IMR-90 (cell line): Measurements from ENCODE around the gene SNX25. TPM values are rescaled to one million over a fixed set of nuclear protein-coding genes. Genes with fewer than 3 reads are reported as not detected.

Experiments
- ATAC-seq: fragments of 200-7000 bp; cut with Tn5 transposase; 2 replicates; pipeline ENCODE4 v1.9.1; 2020; ENCODE audit warnings: low read depth, mild to moderate bottlenecking, moderate library complexity
- BruUV-seq: library from RNA; stranded (reverse); fragments of 400-500 nt; replicated peaks from 2 replicates; lab custom pipeline; 2021; lab: Mats Ljungman, UMichigan
- CTCF ChIA-PET: fragments of 300-600 bp; formaldehyde crosslinking; extraction: SDS; loops from one replicate; lab custom pipeline; 2021; ENCODE audit warnings: antibody characterized with exemption; lab: Yijun Ruan, JAX
- POLR2A ChIA-PET: fragments of 300-600 bp; sonication (Branson Sonifier 250); formaldehyde crosslinking; loops from one replicate; lab custom pipeline; 2022; ENCODE audit warnings: antibody characterized with exemption; ENCODE audit not compliant: unreplicated experiment; lab: Charles Lee
- DNase-seq: peaks from one replicate; pipeline ENCODE4 v3.0.0; 2013
- H2AFZ ChIP-seq: replicated peaks from 2 replicates; pipeline ENCODE3; 2013; ENCODE audit warnings: low read length, mild to moderate bottlenecking; ENCODE audit not compliant: poor library complexity
- H2AK5ac ChIP-seq: 2 replicates; pipeline ENCODE4 v1.6.1; 2013; ENCODE audit warnings: low read depth, low read length, inconsistent platforms
- H2AK9ac ChIP-seq: replicated peaks from 2 replicates; pipeline ENCODE3; 2013; ENCODE audit warnings: mild to moderate bottlenecking, low read depth, low read length, moderate library complexity; ENCODE audit not compliant: poor library complexity
- H2BK120ac ChIP-seq: 2 replicates; pipeline ENCODE4 v1.6.1; 2013; ENCODE audit warnings: low read depth, low read length, inconsistent platforms
- H2BK15ac ChIP-seq: 3 replicates; pipeline ENCODE4 v1.6.1; 2013; ENCODE audit warnings: low read depth, low read length, inconsistent platforms
- H2BK20ac ChIP-seq: 2 replicates; pipeline ENCODE4 v1.6.1; 2013; ENCODE audit warnings: low read depth, mild to moderate bottlenecking, inconsistent platforms, low read length, moderate library complexity
- H2BK5ac ChIP-seq: 2 replicates; pipeline ENCODE4 v1.6.1; 2013; ENCODE audit warnings: mild to moderate bottlenecking, low read depth, low read length, inconsistent platforms; ENCODE audit not compliant: poor library complexity, severe bottlenecking
- H3K14ac ChIP-seq: replicated peaks from 2 replicates; pipeline ENCODE4 v1.6.1; 2013; ENCODE audit warnings: low read depth, low read length, inconsistent platforms
- H3K18ac ChIP-seq: 2 replicates; pipeline ENCODE4 v1.6.1; 2013; ENCODE audit warnings: low read depth, low read length, control low read depth
- H3K23ac ChIP-seq: 2 replicates; pipeline ENCODE4 v1.6.1; 2013; ENCODE audit warnings: low read depth, low read length, inconsistent platforms
- H3K27ac ChIP-seq: 2 replicates; pipeline ENCODE4 v1.5.1; 2013; ENCODE audit warnings: mild to moderate bottlenecking, control low read depth, low read length; ENCODE audit not compliant: insufficient read depth
- H3K27me3 ChIP-seq: 2 replicates; pipeline ENCODE4 v1.6.1; 2013; ENCODE audit warnings: low read length; ENCODE audit not compliant: control insufficient read depth, insufficient read depth
- H3K36me3 ChIP-seq: 2 replicates; pipeline ENCODE4 v1.6.1; 2013; ENCODE audit warnings: low read length, mixed read lengths; ENCODE audit not compliant: control insufficient read depth, insufficient read depth
- H3K4ac ChIP-seq: 2 replicates; pipeline ENCODE4 v1.6.1; 2013; ENCODE audit warnings: low read depth, low read length, inconsistent platforms
- H3K4me1 ChIP-seq: 2 replicates; pipeline ENCODE4 v1.6.1; 2013; ENCODE audit warnings: low read length, mixed read lengths; ENCODE audit not compliant: control insufficient read depth, insufficient read depth
- H3K4me2 ChIP-seq: 2 replicates; pipeline ENCODE4 v1.6.1; 2013; ENCODE audit warnings: low read depth, mild to moderate bottlenecking, control low read depth, low read length, moderate library complexity
- H3K4me3 ChIP-seq: 2 replicates; pipeline ENCODE4 v1.5.1; 2013; ENCODE audit warnings: low read depth, mild to moderate bottlenecking, control low read depth, low read length, moderate library complexity; ENCODE audit not compliant: insufficient read depth
- H3K56ac ChIP-seq: 2 replicates; pipeline ENCODE4 v1.6.1; 2013; ENCODE audit warnings: low read length, inconsistent platforms; ENCODE audit not compliant: insufficient read depth; ENCODE audit errors: extremely low read depth
- H3K79me1 ChIP-seq, 2 experiments: 2 replicates each; pipeline ENCODE4 v1.6.1; 2013; ENCODE audit warnings: low read length in 2 of 2, inconsistent platforms in 1 of 2, low read depth in 1 of 2
- H3K9ac ChIP-seq: 2 replicates; pipeline ENCODE4 v1.6.1; 2013; ENCODE audit warnings: low read depth, low read length, control low read depth
- H3K9me1 ChIP-seq: 2 replicates; pipeline ENCODE4 v1.6.1; 2013; ENCODE audit warnings: low read length, inconsistent platforms; ENCODE audit not compliant: insufficient read depth
- H3K9me3 ChIP-seq: 2 replicates; pipeline ENCODE4 v1.6.1; 2013; ENCODE audit warnings: low read length; ENCODE audit not compliant: control insufficient read depth, insufficient read depth
- H4K20me1 ChIP-seq: 2 replicates; pipeline ENCODE4 v1.6.1; 2013; ENCODE audit warnings: low read length, inconsistent platforms; ENCODE audit not compliant: insufficient read depth
- H4K5ac ChIP-seq: 2 replicates; pipeline ENCODE4 v1.6.1; 2013; ENCODE audit warnings: mild to moderate bottlenecking, low read depth, low read length, control low read depth
- H4K8ac ChIP-seq, 2 experiments: 2 replicates each; pipeline ENCODE4 v1.6.1; 2013; ENCODE audit warnings: low read depth in 2 of 2, low read length in 2 of 2, control low read depth in 1 of 2, inconsistent platforms in 1 of 2
- H4K91ac ChIP-seq: 2 replicates; pipeline ENCODE4 v1.6.1; 2013; ENCODE audit warnings: low read depth, low read length, inconsistent platforms; ENCODE audit not compliant: insufficient read depth
- BHLHE40 ChIP-seq: fragments of 150-350 bp; IDR thresholded peaks from 2 replicates; pipeline ENCODE4 v1.6.1; 2016; ENCODE audit warnings: mild to moderate bottlenecking, low read depth, low read length
- CEBPB ChIP-seq: IDR thresholded peaks from 2 replicates; pipeline ENCODE4 v1.6.1; 2012; ENCODE audit warnings: low read depth, low read length, improper control_type of control experiment
- CHD1 ChIP-seq: IDR thresholded peaks from 2 replicates; pipeline ENCODE4 v1.6.1; 2012; ENCODE audit warnings: low read depth, low read length, improper control_type of control experiment
- CTCF ChIP-seq: conservative IDR thresholded peaks from 2 replicates; pipeline ENCODE4 v1.5.1; 2012; ENCODE audit warnings: mild to moderate bottlenecking, low read depth, low read length, improper control_type of control experiment
- ELK1 ChIP-seq: fragments of 150-350 bp; IDR thresholded peaks from 2 replicates; pipeline ENCODE4 v1.6.1; 2016; ENCODE audit warnings: low read depth, mild to moderate bottlenecking, low read length, moderate library complexity, borderline replicate concordance
- FOS ChIP-seq: fragments of 150-350 bp; IDR thresholded peaks from 2 replicates; pipeline ENCODE4 v1.6.1; 2016; ENCODE audit warnings: low read depth, low read length
- MAFK ChIP-seq: IDR thresholded peaks from 2 replicates; pipeline ENCODE4 v1.6.1; 2012; ENCODE audit warnings: low read depth, low read length, improper control_type of control experiment
- MAZ ChIP-seq: IDR thresholded peaks from 2 replicates; pipeline ENCODE4 v1.6.1; 2012; ENCODE audit warnings: low read depth, mild to moderate bottlenecking, low read length, improper control_type of control experiment, moderate library complexity, borderline replicate concordance
- MXI1 ChIP-seq: IDR thresholded peaks from 2 replicates; pipeline ENCODE4 v1.6.1; 2012; ENCODE audit warnings: low read depth, mild to moderate bottlenecking, low read length, moderate library complexity, borderline replicate concordance
- NFE2L2 ChIP-seq: fragments of 150-350 bp; IDR thresholded peaks from 2 replicates; pipeline ENCODE4 v1.6.1; 2016; ENCODE audit warnings: low read depth, mild to moderate bottlenecking, low read length
- POLR2A ChIP-seq: IDR thresholded peaks from 2 replicates; pipeline ENCODE4 v1.6.1; 2012; ENCODE audit warnings: mild to moderate bottlenecking, low read depth, low read length
- RAD21 ChIP-seq: IDR thresholded peaks from 2 replicates; pipeline ENCODE4 v1.6.1; 2012; ENCODE audit warnings: low read length, improper control_type of control experiment
- RCOR1 ChIP-seq: IDR thresholded peaks from 2 replicates; pipeline ENCODE4 v1.6.1; 2012; ENCODE audit warnings: mild to moderate bottlenecking, low read length, improper control_type of control experiment; ENCODE audit not compliant: insufficient replicate concordance
- RFX5 ChIP-seq: IDR thresholded peaks from 2 replicates; pipeline ENCODE4 v1.8.0; 2012; ENCODE audit warnings: low read depth, mild to moderate bottlenecking, low read length, moderate library complexity
- SMC3 ChIP-seq: fragments of 150-350 bp; IDR thresholded peaks from 2 replicates; pipeline ENCODE4 v1.6.1; 2016; ENCODE audit warnings: low read depth, mild to moderate bottlenecking, antibody characterized with exemption, low read length, moderate library complexity
- USF2 ChIP-seq: fragments of 150-350 bp; IDR thresholded peaks from 2 replicates; pipeline ENCODE4 v1.6.1; 2017; ENCODE audit warnings: mild to moderate bottlenecking, antibody characterized with exemption, low read length, low read depth
- WGBS, 2 experiments: methylation state at CpG; one replicate each; pipeline versions ENCODE4 v1.1.5 to v1.1.7; 2013; ENCODE audit warnings: missing lambda C conversion rate in 2 of 2; ENCODE audit not compliant: insufficient read length in 1 of 2; ENCODE audit errors: extremely low coverage in 2 of 2; 5-methylcytosine and 5-hydroxymethylcytosine counted together
- dilution Hi-C: fragments of 300-500 bp; cut with HindIII; formaldehyde crosslinking; loops from one replicate; pipeline ENCODE4 v1.14.3; 2018; ENCODE audit warnings: low sequenced_read_pairs; ENCODE audit not compliant: unreplicated experiment
- in situ Hi-C: fragments of 300-500 bp; cut with MboI; formaldehyde crosslinking; loops from 3 replicates; pipeline ENCODE4 v1.14.3; 2019; ENCODE audit warnings: low sequenced_read_pairs, inconsistent platforms, mixed read lengths
- intact Hi-C: fragments of 100-400 bp; cut with micrococcal nuclease; formaldehyde crosslinking; loops from 2 replicates; pipeline ENCODE4 v1.10.0; 2022
- polyA plus RNA-seq, 3 experiments: library from polyadenylated mRNA; depleted of rRNA; stranded (reverse); fragments of >200 nt; gene quantifications; 2 replicates each; pipeline ENCODE4 v1.2.3, GENCODE V29; 2012; ENCODE audit warnings: low replicate concordance in 1 of 3
- total RNA-seq: library from RNA; depleted of rRNA; stranded (reverse); fragments of >200 nt; gene quantifications from 2 replicates; pipeline ENCODE4 v1.2.3, GENCODE V29; 2012

Gene SNX25
- total and polyA plus RNA-seq, 2 of the 4 experiments (the other 2 are of a cell fraction) = 11.4 to 28.3 TPM

GRCh38 chr4:185363251-185363650 lies 153.9 kb downstream of the SNX25 start:
- Histone ChIP-seq H3K4me1 (peaks cover 3% of the 10 kb centered on the region), H4K91ac (no peak overlapping the region), H3K9ac (no peak overlapping the region), H2AFZ (no peak overlapping the region), H3K27ac (no peak overlapping the region), H3K27me3 (no peaks in the 10 kb centered on the region), H2AK5ac (no peak overlapping the region), H3K23ac (no peak overlapping the region), H4K8ac (no peak overlapping the region), H3K4me3 (no peak overlapping the region), H2BK120ac (no peak overlapping the region), H4K20me1 (no peaks in the 10 kb centered on the region), H2BK15ac (no peak overlapping the region), H3K9me3 (no peaks in the 10 kb centered on the region), H4K5ac (no peak overlapping the region), H3K18ac (no peak overlapping the region), H3K4ac (no peak overlapping the region), H3K14ac (no peak overlapping the region), H3K36me3 (peaks cover 3% of the 10 kb centered on the region), H3K79me1 (no peaks in the 10 kb centered on the region; a peak in 1 of 4 replicates), H2BK5ac (no peak overlapping the region), H3K9me1 (0 out of 2 replicates have a peak, but pooled peaks cover 4% of the 10 kb centered on the region), H3K56ac (no peak overlapping the region), H2BK20ac (no peak overlapping the region), H2AK9ac (no peak overlapping the region), H3K4me2 (no peak overlapping the region)
- no TSS peak for BruUV-seq
- no peak for DNase-seq
- ChIA-PET POLR2A (no interaction called here), CTCF (no interaction called here)
- WGBS, 2 experiments = no CpG with 5 or more reads among the region's 3 CpGs
- ATAC-seq = no peak
- intact Hi-C loops = loop anchor here (10.0 kb wide), 1 partner anchor 148 kb away; no protein-coding TSS in a partner anchor
- in situ Hi-C loops = no loop called here
- no peak for TF ChIP-seq RFX5
- no peak for TF ChIP-seq ELK1
- no peak for TF ChIP-seq POLR2A
- TF ChIP-seq RCOR1 = no peak
- no peak for TF ChIP-seq CTCF
- TF ChIP-seq CHD1 = no peak
- no peak for TF ChIP-seq MAZ
- no peak for TF ChIP-seq SMC3
- no peak for TF ChIP-seq NFE2L2
- no peak for TF ChIP-seq FOS
- no peak for TF ChIP-seq BHLHE40
- TF ChIP-seq MXI1 = no peak
- no peak for TF ChIP-seq MAFK
- no peak for TF ChIP-seq USF2
- no peak for TF ChIP-seq RAD21
- TF ChIP-seq CEBPB = no peak
- dilution Hi-C loops = no loop called here
